DMS 273 (cell line): Measurements from ENCODE around the gene C14orf180.

Experiments
- DNase-seq: peaks from one replicate; lab custom pipeline; 2025; ENCODE audit not compliant: unreplicated experiment; lab: John Stamatoyannopoulos, UW

Gene C14orf180

GRCh38 chr14:104579507-104579906 is at the start of gene C14orf180:
C14orf180 (plus strand) TSS chr14:104579764; CDS start chr14:104586431, 6,667 bp downstream.
- peak; percentile 72 for DNase-seq

- no peak for DNase-seq
These were observed 48.9 kb upstream of the C14orf180 start for GRCh38 chr14:104530646-104531045.

GRCh38 chr14:104531421-104532190 is 48.0 kb upstream of the C14orf180 start:
- DNase-seq: no peak

GRCh38 chr14:104532191-104532555 is 47.4 kb upstream of the C14orf180 start:
- DNase-seq: no peak

- DNase-seq: peak; percentile 31
These were observed 45.5 kb upstream of the C14orf180 start for GRCh38 chr14:104534036-104534435.

- peak; percentile 16 for DNase-seq
These were observed 42.5 kb upstream of the C14orf180 start for GRCh38 chr14:104536942-104537612.

GRCh38 chr14:104537613-104537988 is 42.0 kb upstream of the C14orf180 start:
- no peak for DNase-seq

- DNase-seq: no peak
These were observed 37.6 kb upstream of the C14orf180 start for GRCh38 chr14:104541905-104542465.

- no peak for DNase-seq
These were observed 36.4 kb upstream of the C14orf180 start for GRCh38 chr14:104542871-104543830.

- DNase-seq: no peak
These were observed 35.1 kb upstream of the C14orf180 start for GRCh38 chr14:104544362-104544961.

- DNase-seq: peak; percentile 96
These were observed 34.2 kb upstream of the C14orf180 start for GRCh38 chr14:104545151-104545941.

- peak; percentile 88 for DNase-seq
These were observed 33.5 kb upstream of the C14orf180 start for GRCh38 chr14:104545942-104546501.

GRCh38 chr14:104546591-104547309 is 32.8 kb upstream of the C14orf180 start:
- peak; percentile 85 for DNase-seq

- no peak for DNase-seq
These were observed 32.1 kb upstream of the C14orf180 start for GRCh38 chr14:104547310-104547997.

- DNase-seq: no peak
These were observed 31.4 kb upstream of the C14orf180 start for GRCh38 chr14:104547998-104548700.

- DNase-seq: no peak
These were observed 30.6 kb upstream of the C14orf180 start for GRCh38 chr14:104548802-104549535.
